NCI-H748 treated with DMSO at 0.1 percent for 48 hours (cell line): ENCODE results near the gene ERCC1.
"Not testable (repeated sequence)": the region's sequence is repeated elsewhere in the genome, so short reads cannot be mapped to it uniquely, and the experiment has no call there.

Experiments used
- DNase-seq: peaks from one replicate; lab custom pipeline; 2025; lab: John Stamatoyannopoulos, UW

ERCC1 gene

DNA sequence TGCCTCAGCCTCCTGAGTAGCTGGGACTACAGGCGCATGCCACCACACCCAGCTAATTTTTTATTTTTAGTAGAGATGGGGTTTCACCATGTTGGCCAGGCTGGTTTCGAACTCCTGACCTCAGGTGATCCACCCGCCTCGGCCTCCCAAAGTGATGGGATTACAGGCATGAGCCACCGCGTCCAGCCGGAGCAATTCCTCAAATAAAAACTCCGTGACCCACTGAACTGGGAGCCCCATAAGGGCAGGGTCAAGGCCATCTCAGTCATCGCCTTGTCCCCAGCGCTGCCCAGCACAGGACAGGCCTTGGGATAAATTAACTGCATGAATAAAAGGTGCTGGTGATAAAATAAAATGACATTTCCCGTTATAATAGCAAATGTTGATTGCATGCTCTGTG is 6.2 kb upstream of the ERCC1 start:
- not testable (repeated sequence) for DNase-seq

- no peak for DNase-seq
These were observed 4.9 kb upstream of the ERCC1 start for GRCh38 chr19:45428384-45429231.

DNA sequence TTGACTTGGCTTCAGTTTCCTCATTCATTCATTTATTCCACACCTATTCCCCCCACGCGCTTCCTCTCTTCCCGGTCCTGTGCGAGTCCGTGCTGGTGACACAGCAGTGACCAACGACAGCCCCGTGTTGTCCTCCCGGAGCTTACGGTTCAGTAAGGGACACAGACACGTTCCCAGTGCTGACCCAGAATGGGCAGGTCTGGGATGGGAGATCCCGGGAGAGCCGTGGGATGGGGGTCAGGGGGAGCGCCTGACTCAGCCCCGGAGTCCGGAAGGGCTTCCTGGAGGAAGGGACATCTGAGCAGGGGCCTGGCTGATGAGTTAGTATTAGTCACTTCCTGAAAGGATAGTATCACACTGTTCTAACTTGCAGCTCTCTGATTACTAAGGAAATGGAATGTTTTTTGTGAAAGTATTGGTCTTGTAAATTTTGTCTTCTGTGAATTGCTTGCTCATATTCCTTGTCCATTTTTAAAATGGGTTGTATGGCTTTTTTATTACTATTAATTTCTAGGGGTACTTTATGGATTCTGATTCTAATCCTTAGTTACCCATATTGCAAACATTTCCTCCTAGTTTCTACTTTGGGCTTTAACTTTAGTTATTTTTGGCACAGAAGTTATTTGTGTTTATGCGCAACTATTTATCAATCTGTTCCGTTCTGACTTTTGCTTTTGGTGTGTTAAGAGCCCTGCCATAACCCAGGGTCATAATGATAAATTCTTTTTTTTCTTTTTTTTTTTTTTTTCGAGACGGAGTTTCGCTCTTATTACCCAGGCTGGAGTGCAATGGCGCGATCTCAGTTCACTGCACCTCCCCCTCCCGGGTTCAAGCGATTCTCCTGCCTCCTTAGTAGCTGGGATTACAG is 708 bp upstream of the ERCC1 start:
- peak; percentile 70 for DNase-seq

- DNase-seq = no peak
These were observed 606 bp downstream of the ERCC1 start for GRCh38 chr19:45423033-45423588.

- DNase-seq = no peak
These were observed 1.7 kb downstream of the ERCC1 start for GRCh38 chr19:45421947-45422498.

DNA sequence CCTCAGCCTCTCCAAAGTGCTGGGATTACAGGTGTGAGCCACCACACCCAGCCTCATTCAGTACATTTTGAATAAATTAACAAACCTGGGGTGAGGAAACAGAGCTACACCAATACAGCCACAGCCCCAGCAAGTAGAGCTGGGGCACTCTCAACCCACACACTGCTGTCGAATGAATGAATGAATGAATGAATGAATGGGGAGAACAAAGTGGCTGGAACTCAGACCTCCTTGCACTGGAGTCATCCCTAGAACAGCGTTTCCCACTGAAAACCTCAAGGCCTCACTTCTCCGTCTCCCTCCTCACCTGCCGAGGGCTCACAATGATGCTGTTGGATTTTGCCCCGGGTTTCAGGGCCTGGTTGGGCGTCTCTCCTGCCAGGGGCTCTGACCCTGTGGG is 2.8 kb downstream of the ERCC1 start:
- DNase-seq = no peak

DNA sequence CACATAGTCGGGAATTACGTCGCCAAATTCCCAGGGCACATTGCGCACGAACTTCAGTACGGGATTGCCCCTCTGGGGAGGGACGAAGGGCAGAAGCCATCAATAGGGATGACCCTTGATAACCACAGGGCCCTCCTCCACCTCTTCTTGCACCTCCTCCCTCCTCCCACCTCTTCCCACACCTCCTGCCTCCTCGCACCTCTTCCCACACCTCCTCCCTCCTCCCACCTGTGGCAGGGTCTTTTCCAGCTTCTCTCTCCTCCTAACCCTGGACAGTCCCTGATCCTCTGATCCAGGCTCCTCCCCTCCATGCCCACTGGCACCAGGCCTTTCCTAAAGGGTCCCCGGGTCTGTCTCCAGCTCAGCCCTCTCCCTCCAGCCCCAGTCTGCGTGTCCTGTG is 3.4 kb downstream of the ERCC1 start:
- no peak for DNase-seq

DNA sequence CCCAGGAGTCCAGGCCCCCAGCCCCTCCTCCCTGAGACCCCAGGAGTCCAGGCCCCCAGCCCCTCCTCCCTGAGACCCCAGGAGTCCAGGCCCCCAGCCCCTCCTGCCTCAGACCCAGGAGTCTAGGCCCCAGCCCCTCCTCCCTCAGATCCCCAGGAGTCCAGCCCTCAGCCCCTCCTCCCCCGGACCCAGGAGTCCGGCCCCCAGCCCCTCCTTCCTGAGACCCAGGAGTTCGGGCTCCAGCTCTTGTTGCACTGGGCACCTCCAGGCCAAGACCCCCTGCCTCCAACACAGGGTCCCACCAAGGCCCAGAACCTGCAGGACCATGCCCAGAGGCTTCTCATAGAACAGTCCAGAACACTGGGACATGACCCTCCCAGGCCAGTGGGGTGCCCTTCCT is 3.8 kb downstream of the ERCC1 start:
- no peak for DNase-seq

DNA sequence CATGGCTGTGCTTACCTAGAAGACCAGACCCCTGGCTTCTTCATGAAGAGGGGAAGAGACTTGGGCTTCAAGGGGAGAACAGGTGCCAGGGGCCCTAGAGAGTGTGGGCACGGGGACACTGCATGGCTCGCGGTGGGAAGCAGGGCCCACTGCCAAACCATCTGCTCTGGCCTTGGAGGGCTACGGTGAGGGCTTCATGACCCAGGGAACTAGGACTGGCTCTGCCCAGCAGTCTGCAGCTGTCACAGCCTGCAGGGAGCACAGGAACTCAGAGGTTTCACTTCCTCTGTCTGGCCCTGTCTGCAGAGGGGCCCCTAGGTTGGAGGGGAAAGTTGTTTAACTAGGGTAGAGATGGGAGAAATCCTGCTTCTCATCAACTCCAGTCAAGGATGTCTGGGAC is 4.3 kb downstream of the ERCC1 start:
- DNase-seq = no peak

- DNase-seq = no peak
These were observed 4.9 kb downstream of the ERCC1 start for GRCh38 chr19:45418802-45419201.

DNA sequence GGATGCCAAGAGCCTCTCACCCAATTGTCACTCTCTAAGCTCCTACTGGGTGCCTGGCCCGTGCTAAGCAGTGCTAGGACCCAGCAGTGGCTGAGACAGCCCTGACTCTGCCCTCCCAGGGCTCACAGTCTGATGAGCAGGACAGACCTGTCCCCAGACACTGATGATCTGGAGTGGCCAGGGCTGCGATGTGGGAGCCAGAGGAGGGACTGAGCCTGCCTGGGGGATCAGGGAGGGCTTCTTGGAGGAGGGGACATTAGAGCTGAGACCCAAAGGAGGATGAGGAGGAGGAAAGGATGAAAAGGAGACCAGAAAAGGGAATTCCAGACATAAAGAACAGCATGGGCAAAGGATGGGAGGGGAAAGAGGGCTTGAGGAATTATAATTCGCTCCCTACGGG is 6.6 kb downstream of the ERCC1 start:
- DNase-seq = no peak

DNA sequence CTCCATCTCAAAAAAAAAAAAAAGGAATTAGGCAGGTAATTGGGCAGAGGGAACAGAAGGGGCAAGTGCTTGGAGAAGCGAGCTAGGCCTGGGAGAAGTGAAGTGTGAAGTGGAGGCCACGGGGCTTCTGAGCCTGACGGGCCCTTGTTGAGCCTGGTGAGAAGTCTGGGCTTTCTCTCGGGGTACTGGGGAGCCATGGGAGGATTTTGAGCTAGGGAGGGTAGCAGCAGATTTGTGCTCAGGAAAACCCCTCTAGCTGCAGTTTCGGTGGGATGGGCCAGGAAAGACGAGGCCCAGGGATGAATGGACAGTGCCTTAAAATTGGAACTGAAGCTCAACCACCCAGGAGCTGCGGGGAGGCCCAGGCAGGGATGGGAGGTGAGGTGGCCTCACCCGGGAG is 9.2 kb downstream of the ERCC1 start:
- DNase-seq = no peak

DNA sequence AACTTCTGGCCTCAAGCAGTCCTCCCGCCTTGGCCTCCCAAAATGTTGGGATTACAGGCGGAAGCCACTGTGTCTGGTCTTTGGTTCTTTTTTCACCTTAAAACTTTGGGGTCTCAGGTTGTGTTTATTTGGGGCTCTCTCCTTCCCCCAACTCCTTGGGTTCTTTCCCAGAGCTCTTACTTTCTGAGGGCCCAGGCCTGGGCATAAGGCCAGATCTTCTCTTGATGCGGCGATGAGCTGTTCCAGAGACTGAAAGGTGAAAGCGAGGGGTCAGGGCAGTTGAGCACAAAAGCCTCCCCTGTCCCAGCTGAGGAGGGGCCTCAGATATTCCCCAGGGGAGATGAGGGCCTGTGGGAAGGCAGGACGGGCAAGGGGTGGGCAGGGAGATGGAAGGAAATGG is 10.2 kb downstream of the ERCC1 start:
- DNase-seq = no peak

DNA sequence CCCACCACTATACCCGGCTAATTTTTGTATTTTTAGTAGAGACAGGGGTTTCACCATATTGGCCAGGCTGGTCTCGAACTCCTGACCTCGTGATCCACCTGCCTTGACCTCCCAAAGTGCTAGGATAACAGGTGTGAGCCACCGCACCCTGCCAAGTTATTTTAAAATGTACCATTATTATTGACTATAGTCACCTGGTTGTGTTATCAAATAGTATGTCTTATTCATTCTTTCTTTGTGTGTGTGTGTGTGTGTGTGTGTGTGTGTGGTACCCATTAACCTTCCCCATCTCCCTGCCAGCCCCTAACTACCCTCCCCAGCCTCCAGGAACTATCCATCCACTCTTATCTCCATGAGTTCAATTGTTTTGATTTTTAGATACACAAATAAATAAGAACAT is 13.4 kb downstream of the ERCC1 start:
- DNase-seq = not testable (repeated sequence)

GRCh38 chr19:45409557-45409920 is 14.2 kb downstream of the ERCC1 start:
- no peak for DNase-seq

GRCh38 chr19:45408830-45409556 is 14.7 kb downstream of the ERCC1 start:
- DNase-seq = no peak

GRCh38 chr19:45408121-45408520 is 15.6 kb downstream of the ERCC1 start:
- DNase-seq = no peak

- not testable (repeated sequence) for DNase-seq
These were observed 16.1 kb downstream of the ERCC1 start for GRCh38 chr19:45407585-45407984.

DNA sequence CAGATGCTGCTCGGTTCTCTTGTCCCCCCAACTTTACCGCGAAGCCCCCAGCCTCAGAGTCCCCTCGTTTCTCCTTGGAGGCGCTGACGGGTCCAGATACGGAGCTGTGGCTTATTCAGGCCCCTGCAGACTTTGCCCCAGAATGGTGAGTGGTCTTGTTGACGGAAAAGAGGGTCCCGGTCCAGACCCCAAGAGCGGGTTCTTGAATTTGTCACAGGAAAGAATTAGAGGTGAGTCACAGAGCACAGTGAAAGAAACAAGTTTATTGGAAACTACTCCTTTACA is 16.7 kb downstream of the ERCC1 start:
- DNase-seq = no peak

DNA sequence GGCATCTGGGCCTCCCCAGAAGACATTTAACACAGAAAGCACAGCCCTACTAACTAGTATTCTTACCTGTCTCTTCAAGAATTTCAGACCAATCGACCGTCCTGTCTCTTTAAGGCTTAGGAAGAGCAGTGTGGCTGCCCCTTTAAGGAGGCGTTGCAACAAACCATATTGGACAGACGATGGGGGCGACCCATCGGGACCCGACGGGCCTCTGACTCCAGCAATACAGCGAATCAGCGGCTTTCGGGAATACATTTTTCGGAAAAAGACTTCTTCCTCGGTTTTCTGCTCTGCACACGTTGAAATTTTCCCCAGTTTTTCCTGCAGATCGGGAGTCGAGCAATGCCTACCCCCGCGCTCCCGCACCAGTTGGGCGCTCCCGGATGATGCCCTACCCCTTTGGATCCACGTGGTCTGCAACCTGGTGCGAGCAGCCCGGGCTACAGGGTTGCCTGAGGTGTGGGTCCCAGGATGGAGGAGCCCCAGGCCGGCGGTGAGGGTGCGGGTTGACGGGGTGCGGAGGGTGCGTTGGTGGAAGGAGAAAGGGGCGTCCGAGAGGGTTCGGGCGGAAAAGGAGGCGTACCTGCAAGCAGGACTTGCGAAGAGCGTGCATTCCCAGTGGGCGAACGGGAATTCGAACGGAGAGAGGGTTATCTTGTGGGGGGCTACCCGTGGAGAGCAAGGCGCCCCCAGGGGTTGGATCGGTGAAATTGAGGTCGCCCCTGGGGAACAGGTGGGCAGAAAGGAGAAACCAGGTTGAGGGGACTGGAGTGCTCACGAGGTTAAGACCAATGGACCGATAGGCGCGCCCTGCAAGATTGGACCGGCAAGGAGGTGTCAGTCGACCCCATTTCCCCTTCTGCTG is 17.3 kb downstream of the ERCC1 start, which contains the start of gene POLR1G:
Gene POLR1G, plus strand, starts transcription at position 419 of the 865 bp plus-strand sequence. Its CDS starts 53 bp downstream, at position 472.
- peak; percentile 91 for DNase-seq
